Esophagus (tissue), 2 donors: ENCODE results near the gene TRIM68. TPM values are rescaled to one million over a fixed set of nuclear protein-coding genes. Genes with fewer than 3 reads are reported as not detected.
A peak's percentile ranks its signal among the peaks of the same experiment; 100 is the strongest.

Experiments used
- H3K27ac ChIP-seq, 2 donors: one replicate each; pipeline ENCODE4 v1.5.1; 2013; ENCODE audit warnings: low read depth in 2 of 2, mild to moderate bottlenecking in 2 of 2, inconsistent platforms in 1 of 2, low read length in 1 of 2, moderate library complexity in 1 of 2
- H3K27me3 ChIP-seq, 2 donors: one replicate each; pipeline ENCODE4 v1.6.1; 2013; ENCODE audit warnings: low read length in 2 of 2, control low read depth in 1 of 2, mild to moderate bottlenecking in 1 of 2; ENCODE audit not compliant: insufficient read depth in 2 of 2, control insufficient read depth in 1 of 2
- H3K36me3 ChIP-seq, 2 donors: one replicate each; pipeline ENCODE4 v1.6.1; 2013; ENCODE audit warnings: low read length in 1 of 2; ENCODE audit not compliant: control insufficient read depth in 2 of 2, insufficient read depth in 2 of 2
- H3K4me1 ChIP-seq, 2 donors: one replicate each; pipeline ENCODE4 v1.6.1; 2013; ENCODE audit warnings: low read length in 1 of 2; ENCODE audit not compliant: control insufficient read depth in 2 of 2, insufficient read depth in 2 of 2
- H3K4me3 ChIP-seq, 2 donors: one replicate each; pipeline ENCODE4 v1.5.1; 2013; ENCODE audit warnings: low read length in 2 of 2, mild to moderate bottlenecking in 2 of 2, low read depth in 1 of 2, moderate library complexity in 1 of 2
- H3K9me3 ChIP-seq, 2 donors: one replicate each; pipeline ENCODE4 v1.6.1; 2013; ENCODE audit warnings: mild to moderate bottlenecking in 2 of 2, low read depth in 1 of 2, low read length in 1 of 2, moderate library complexity in 1 of 2; ENCODE audit not compliant: control insufficient read depth in 2 of 2, insufficient read depth in 1 of 2
- WGBS, 2 donors: extraction: QIAGEN DNeasy Blood & Tissue Kit; methylation state at CpG; one replicate each; pipeline ENCODE4 v1.1.7; 2013; 5-methylcytosine and 5-hydroxymethylcytosine counted together
- polyA plus RNA-seq, 2 donors: library from polyadenylated mRNA; stranded (reverse); fragments of 200-250 nt; gene quantifications; one replicate each; pipeline ENCODE4 v1.2.3, GENCODE V29; 2013
- donor health status: healthy with polysubstance abuse.
- donor health status: Bipolar disorder and iron deficiency.

Gene TRIM68
- polyA plus RNA-seq, 2 donors = 3.0 to 3.7 TPM

GRCh38 chr11:4607096-4607495 lies 935 bp downstream of the TRIM68 start:
- Histone ChIP-seq H3K9me3 (no peaks in the 10 kb centered on the region), H3K27ac (no peak overlapping the region), H3K36me3 (peaks cover 7 to 13% of the 10 kb centered on the region in 2 donors), H3K4me3 (peak overlapping the region; percentile 6 to 88), H3K4me1 (no peaks in the 10 kb centered on the region), H3K27me3 (no peaks in the 10 kb centered on the region)
- WGBS, 2 donors = 33 to 41% methylated on average over 6 of the region's 6 CpGs

DNA sequence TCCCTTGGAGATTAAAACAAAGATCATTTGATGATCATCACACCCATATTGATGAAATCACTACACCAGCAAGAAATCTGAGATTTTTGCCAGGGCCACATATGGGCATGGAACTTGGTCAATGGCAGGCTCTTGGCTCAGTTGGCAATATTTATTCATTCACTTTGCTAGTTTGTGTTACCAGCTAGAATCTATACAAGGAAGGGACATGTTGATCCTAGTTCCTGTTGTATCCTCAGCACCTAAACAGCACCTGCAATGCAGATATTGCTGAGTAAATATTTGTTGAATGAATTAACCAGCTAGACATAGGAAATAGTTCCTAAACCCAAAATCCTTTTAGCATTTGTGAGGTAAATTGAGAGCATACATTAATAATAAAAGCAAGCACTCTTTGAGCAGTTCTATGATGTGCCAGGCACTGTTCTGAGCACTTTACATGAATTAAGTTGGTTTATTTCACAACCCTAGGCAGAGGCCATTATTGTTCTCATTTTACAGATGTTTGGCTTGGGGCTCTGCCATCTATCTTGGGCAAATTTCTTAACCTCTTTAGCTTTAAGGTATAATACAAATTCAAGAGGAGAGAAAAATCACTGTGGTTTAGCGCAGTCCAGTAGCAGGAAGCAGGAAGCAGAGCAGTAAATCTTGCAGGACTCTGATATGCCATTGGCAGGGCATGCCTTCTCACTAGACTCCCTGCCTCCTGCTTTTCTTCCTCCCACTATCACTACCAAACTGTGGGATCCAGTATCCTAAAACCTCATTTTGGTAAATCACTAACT lies 1.6 kb downstream of the TRIM68 start:
- Histone ChIP-seq H3K27ac (no peak overlapping the region), H3K4me3 (peak overlapping the region; percentile 6 to 88), H3K36me3 (peaks cover 14 to 20% of the 10 kb centered on the region in 2 donors), H3K4me1 (no peaks in the 10 kb centered on the region), H3K27me3 (no peaks in the 10 kb centered on the region), H3K9me3 (no peaks in the 10 kb centered on the region)
- WGBS, 2 donors = 34 to 53% methylated on average over 1 of the region's 1 CpG

DNA sequence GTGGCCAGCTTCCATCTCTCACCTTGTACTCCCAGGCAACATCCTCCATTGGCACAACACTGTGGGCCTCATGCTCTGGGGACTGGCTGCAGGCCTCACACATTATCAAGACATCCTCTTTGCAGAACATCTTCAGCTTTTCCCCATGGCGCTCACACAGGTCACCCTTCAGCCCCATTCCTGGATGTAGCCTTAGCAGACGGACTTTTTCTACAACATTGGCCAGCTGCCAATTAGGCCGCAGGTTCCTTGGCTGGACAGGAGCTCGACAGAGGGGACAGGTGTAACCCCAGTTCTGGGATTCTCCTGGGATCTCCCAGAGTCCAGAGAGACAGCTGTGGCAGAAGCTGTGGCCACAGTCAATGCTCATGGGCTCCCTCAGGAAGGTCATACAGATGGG lies 3.0 kb downstream of the TRIM68 start:
- Histone ChIP-seq H3K27ac (no peak overlapping the region), H3K36me3 (peaks cover 23 to 32% of the 10 kb centered on the region in 2 donors), H3K4me3 (no peak overlapping the region), H3K4me1 (peaks cover 0 to 3% of the 10 kb centered on the region in 2 donors), H3K27me3 (no peaks in the 10 kb centered on the region), H3K9me3 (no peaks in the 10 kb centered on the region)
- WGBS, 2 donors = 92 to 94% methylated on average over 4 of the region's 4 CpGs

GRCh38 chr11:4593739-4594138 lies 14.3 kb downstream of the TRIM68 start, which contains the start of gene OR52I1:
TSS of gene OR52I1 (plus strand) at chr11:4594039. CDS start at chr11:4594039, 0 bp downstream.
- H3K4me3 ChIP-seq = no peak within 1 kb of the TSS
- WGBS, 2 donors = 69 to 86% methylated on average over 1 of the region's 1 CpG
- no peaks in the 10 kb centered on the region for H3K4me1 ChIP-seq
- H3K27me3 ChIP-seq = no peaks in the 10 kb centered on the region
- H3K36me3 ChIP-seq = peaks cover 5 to 6% of the 10 kb centered on the region in 2 donors
- no peak within 1 kb of the TSS for H3K27ac ChIP-seq
- H3K9me3 ChIP-seq = no peaks in the 10 kb centered on the region

DNA sequence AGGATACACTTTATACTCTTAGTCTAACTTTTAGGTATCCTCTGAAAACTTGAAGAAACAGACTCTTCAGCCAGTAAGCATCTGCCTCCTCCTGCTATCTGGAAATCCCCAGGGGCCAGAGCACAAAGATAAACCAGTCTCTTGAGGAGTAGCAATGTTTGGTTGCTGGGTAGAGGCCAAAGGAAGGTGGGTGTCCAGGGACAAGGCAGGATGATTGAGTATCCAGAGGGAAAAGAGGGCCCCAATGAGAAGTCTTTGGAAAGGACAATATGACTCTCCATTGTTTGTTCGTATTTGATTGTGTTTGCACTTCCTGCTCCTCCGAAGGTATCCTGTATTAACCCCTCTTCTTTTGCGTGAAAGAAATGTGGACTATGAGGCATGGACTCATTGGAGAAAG lies 19.0 kb downstream of the TRIM68 start:
- 51 to 64% methylated on average over 3 of the region's 3 CpGs for WGBS, 2 donors
- H3K4me3 ChIP-seq = no peak overlapping the region
- H3K36me3 ChIP-seq = no peaks in the 10 kb centered on the region
- H3K9me3 ChIP-seq = no peaks in the 10 kb centered on the region
- H3K4me1 ChIP-seq = no peaks in the 10 kb centered on the region
- H3K27me3 ChIP-seq = peaks cover 0 to 2% of the 10 kb centered on the region in 2 donors
- no peak overlapping the region for H3K27ac ChIP-seq

DNA sequence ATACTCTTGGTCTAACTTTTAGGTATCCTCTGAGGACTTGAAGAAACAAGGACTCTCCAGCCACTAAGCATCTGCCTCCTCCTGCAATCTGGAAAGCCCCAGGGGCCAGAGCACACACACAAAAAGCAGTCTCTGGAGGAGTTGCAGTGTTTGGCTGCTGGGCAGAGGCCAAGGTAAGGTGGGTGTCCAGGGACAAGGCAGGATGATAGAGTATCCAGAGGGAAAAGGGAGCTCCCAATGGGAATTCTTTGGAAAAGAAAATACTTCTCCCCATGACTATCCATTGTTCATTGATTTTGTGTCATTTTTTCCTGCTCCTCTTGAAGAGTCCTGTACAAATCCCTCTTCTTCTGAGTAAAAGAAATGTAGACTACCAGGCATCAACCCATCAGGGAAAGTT lies 26.6 kb downstream of the TRIM68 start, which contains the start of gene OR52I2:
Gene OR52I2 (plus strand): TSS at position 301 of the 400 bp plus-strand sequence.
- no peaks in the 10 kb centered on the region for H3K36me3 ChIP-seq
- no peaks in the 10 kb centered on the region for H3K9me3 ChIP-seq
- no peak within 1 kb of the TSS for H3K27ac ChIP-seq
- no peaks in the 10 kb centered on the region for H3K27me3 ChIP-seq
- H3K4me1 ChIP-seq = no peaks in the 10 kb centered on the region
- no peak within 1 kb of the TSS for H3K4me3 ChIP-seq

DNA sequence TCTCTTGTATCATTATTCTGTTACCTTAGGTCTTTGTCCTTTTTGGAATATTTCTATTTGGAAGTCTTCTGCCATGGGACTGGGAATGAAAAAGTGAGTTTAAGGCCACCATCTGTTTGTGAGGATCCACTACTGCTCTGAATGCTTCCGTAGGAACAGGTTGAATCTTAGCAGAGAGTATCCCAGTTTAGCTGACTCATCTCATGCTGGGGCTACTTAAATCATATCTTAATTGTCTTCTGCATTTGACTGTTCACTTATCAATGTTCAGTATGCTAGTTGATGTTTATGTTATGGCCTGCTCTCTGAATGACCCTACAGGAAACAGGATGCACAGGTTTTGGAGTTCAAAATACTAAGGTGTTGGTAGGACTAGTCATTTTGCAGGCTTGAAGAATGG lies 27.9 kb downstream of the TRIM68 start:
- Histone ChIP-seq H3K9me3 (no peaks in the 10 kb centered on the region), H3K27ac (no peak overlapping the region), H3K4me3 (no peak overlapping the region), H3K36me3 (no peaks in the 10 kb centered on the region), H3K4me1 (no peaks in the 10 kb centered on the region), H3K27me3 (no peaks in the 10 kb centered on the region)
- WGBS, 2 donors = 86 to 92% methylated on average over 1 of the region's 1 CpG

DNA sequence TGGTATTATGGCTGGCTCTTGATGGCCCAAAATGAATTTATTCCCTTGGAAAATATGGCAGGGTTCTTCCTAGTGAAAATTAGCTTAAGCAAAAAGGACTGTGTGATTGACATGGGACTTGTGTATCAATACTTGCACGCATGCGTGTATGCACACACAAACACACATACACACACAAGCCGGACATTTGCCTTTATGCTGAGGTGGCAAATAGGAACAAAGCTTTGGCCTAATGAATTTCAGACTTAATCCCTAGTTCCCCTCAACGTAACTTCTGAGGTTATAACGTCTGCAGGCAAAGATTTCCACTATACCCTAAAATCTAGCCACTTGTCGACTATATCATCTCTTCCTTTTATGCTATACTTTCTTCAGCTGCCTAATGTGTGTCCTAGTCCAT lies 29.4 kb downstream of the TRIM68 start:
- Histone ChIP-seq H3K4me1 (no peaks in the 10 kb centered on the region), H3K27ac (no peak overlapping the region), H3K9me3 (no peaks in the 10 kb centered on the region), H3K4me3 (no peak overlapping the region), H3K36me3 (no peaks in the 10 kb centered on the region), H3K27me3 (no peaks in the 10 kb centered on the region)
- 81 to 88% methylated on average over 6 of the region's 6 CpGs for WGBS, 2 donors

- H3K27ac ChIP-seq = no peak overlapping the region
- no peaks in the 10 kb centered on the region for H3K9me3 ChIP-seq
- 45 to 68% methylated on average over 2 of the region's 2 CpGs for WGBS, 2 donors
- H3K4me1 ChIP-seq = no peaks in the 10 kb centered on the region
- no peaks in the 10 kb centered on the region for H3K27me3 ChIP-seq
- no peak overlapping the region for H3K4me3 ChIP-seq
- H3K36me3 ChIP-seq = no peaks in the 10 kb centered on the region
Observed at GRCh38 chr11:4577761-4578160, 30.3 kb downstream of the TRIM68 start.

DNA sequence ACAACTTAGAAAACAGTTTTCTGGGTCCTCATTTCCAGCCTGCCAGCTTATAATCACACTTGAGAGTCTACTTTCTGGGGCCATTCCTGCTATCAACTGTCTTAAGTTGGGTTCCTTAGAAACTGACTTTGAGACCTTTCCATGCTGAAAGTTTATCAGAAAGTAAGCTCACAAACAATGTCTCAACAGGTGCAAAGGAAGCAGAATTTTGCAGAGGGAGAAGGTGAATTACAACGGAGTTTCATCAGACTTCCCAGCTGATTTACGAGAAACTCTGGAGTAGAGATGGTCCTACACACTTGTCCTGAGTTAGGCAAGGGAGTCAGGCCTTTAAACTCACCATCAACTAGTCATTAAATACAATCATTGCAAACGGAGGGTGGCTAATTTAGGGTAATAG lies 31.2 kb downstream of the TRIM68 start:
- Histone ChIP-seq H3K27me3 (no peaks in the 10 kb centered on the region), H3K4me3 (no peak overlapping the region), H3K27ac (no peak overlapping the region), H3K36me3 (no peaks in the 10 kb centered on the region), H3K4me1 (no peaks in the 10 kb centered on the region), H3K9me3 (no peaks in the 10 kb centered on the region)
- 66 to 75% methylated on average over 3 of the region's 3 CpGs for WGBS, 2 donors
